Islet precursor cell (in vitro differentiated cells): ENCODE results near the gene MROH7.

Experiments used
- DNase-seq: peaks from one replicate; pipeline ENCODE4 v3.0.0-alpha.2; 2018

MROH7 gene

GRCh38 chr1:54652168-54652567, 10.6 kb downstream of the MROH7 start:
- no peak for DNase-seq

GRCh38 chr1:54653036-54653435, 11.4 kb downstream of the MROH7 start:
- peak; percentile 77 for DNase-seq

GRCh38 chr1:54658164-54658913, 16.8 kb downstream of the MROH7 start:
- DNase-seq, result no peak

- no peak for DNase-seq
Observed at GRCh38 chr1:54663725-54664124, 22.1 kb downstream of the MROH7 start.

GRCh38 chr1:54664364-54664763, 22.8 kb downstream of the MROH7 start:
- no peak for DNase-seq

- DNase-seq, result no peak
Observed at GRCh38 chr1:54665852-54666251, 24.3 kb downstream of the MROH7 start.

- no peak for DNase-seq
Observed at GRCh38 chr1:54666333-54666732, 24.7 kb downstream of the MROH7 start.

GRCh38 chr1:54667797-54668196, 26.2 kb downstream of the MROH7 start:
- DNase-seq, result no peak

- DNase-seq, result no peak
Observed at GRCh38 chr1:54668567-54668966, 27.0 kb downstream of the MROH7 start.

GRCh38 chr1:54671985-54672608, 30.5 kb downstream of the MROH7 start:
- peak; percentile 77 for DNase-seq

- DNase-seq, result no peak
Observed at GRCh38 chr1:54678776-54679643, 37.4 kb downstream of the MROH7 start.

GRCh38 chr1:54679706-54680105, 38.1 kb downstream of the MROH7 start:
- no peak for DNase-seq

GRCh38 chr1:54680387-54680786, 38.8 kb downstream of the MROH7 start:
- DNase-seq, result no peak

GRCh38 chr1:54681358-54681757, 39.8 kb downstream of the MROH7 start:
- DNase-seq, result no peak

GRCh38 chr1:54683453-54683852, 41.9 kb downstream of the MROH7 start:
- no peak for DNase-seq

GRCh38 chr1:54685335-54685905, 43.8 kb downstream of the MROH7 start:
- no peak for DNase-seq

- no peak for DNase-seq
Observed at GRCh38 chr1:54686155-54686554, 44.6 kb downstream of the MROH7 start.

GRCh38 chr1:54694771-54695170, 53.2 kb downstream of the MROH7 start:
- DNase-seq, result no peak

GRCh38 chr1:54695221-54695620, 53.6 kb downstream of the MROH7 start:
- no peak for DNase-seq

GRCh38 chr1:54695764-54696163, 54.2 kb downstream of the MROH7 start:
- no peak for DNase-seq

- DNase-seq, result no peak
Observed at GRCh38 chr1:54696262-54696661, 54.7 kb downstream of the MROH7 start.

GRCh38 chr1:54697896-54698295, 56.3 kb downstream of the MROH7 start:
- DNase-seq, result no peak

- DNase-seq, result no peak
Observed at GRCh38 chr1:54698346-54698745, 56.8 kb downstream of the MROH7 start.
